CD8-positive, alpha-beta memory T cell (primary cell): ENCODE data around the gene PIAS4. TPM values are rescaled to one million over a fixed set of nuclear protein-coding genes. Genes with fewer than 3 reads are reported as not detected.
"Not testable (repeated sequence)": the region's sequence is repeated elsewhere in the genome, so short reads cannot be mapped to it uniquely, and the experiment has no call there.

Experiments used
- CTCF ChIA-PET: fragments of 350-600 bp; sonication (Branson Sonifier 250); formaldehyde crosslinking; loops from one replicate; lab custom pipeline; 2021; ENCODE audit warnings: antibody characterized with exemption; lab: Charles Lee
- POLR2A ChIA-PET: fragments of 350-600 bp; sonication (Branson Sonifier 250); formaldehyde crosslinking; loops from one replicate; lab custom pipeline; 2021; ENCODE audit warnings: antibody characterized with exemption; lab: Charles Lee
- DNase-seq, 5 donors: peaks; one replicate each; pipeline versions ENCODE4 v3.0.0 to v3.0.0-alpha.2; 2020 to 2022; ENCODE audit warnings: mixed read lengths in 1 of 5
- H3K27ac ChIP-seq: one replicate; pipeline ENCODE4 v1.7.0; 2013; ENCODE audit warnings: low read depth, mild to moderate bottlenecking, low read length, moderate library complexity
- H3K27me3 ChIP-seq: 2 replicates; pipeline ENCODE4 v1.7.0; 2013; ENCODE audit warnings: low read length, mild to moderate bottlenecking; ENCODE audit not compliant: insufficient read depth, poor library complexity, severe bottlenecking
- H3K36me3 ChIP-seq: 2 replicates; pipeline ENCODE4 v1.7.0; 2013; ENCODE audit warnings: mild to moderate bottlenecking, low read length, moderate library complexity; ENCODE audit not compliant: insufficient read depth
- H3K4me1 ChIP-seq: 2 replicates; pipeline ENCODE4 v1.7.0; 2013; ENCODE audit warnings: mild to moderate bottlenecking, low read length, moderate library complexity; ENCODE audit not compliant: insufficient read depth
- H3K4me3 ChIP-seq: 2 replicates; pipeline ENCODE4 v1.7.0; 2013; ENCODE audit warnings: mild to moderate bottlenecking, low read length
- H3K9me3 ChIP-seq: 2 replicates; pipeline ENCODE4 v1.7.0; 2013; ENCODE audit warnings: mild to moderate bottlenecking, low read length
- H3K27ac Mint-ChIP-seq, 8 donors: one replicate each; pipeline ENCODE4 v1.8.0; 2020 to 2021; ENCODE audit warnings: mixed read lengths in 8 of 8, mild to moderate bottlenecking in 6 of 8, inconsistent platforms in 3 of 8, moderate library complexity in 3 of 8
- H3K27me3 Mint-ChIP-seq, 2 donors: one replicate each; pipeline ENCODE4 v1.8.0; 2020 to 2021; ENCODE audit warnings: mixed read lengths in 2 of 2, mild to moderate bottlenecking in 1 of 2, moderate library complexity in 1 of 2
- H3K36me3 Mint-ChIP-seq, 3 donors: one replicate each; pipeline ENCODE4 v1.8.0; 2020 to 2021; ENCODE audit warnings: mixed read lengths in 3 of 3, inconsistent platforms in 1 of 3, mild to moderate bottlenecking in 1 of 3
- H3K4me1 Mint-ChIP-seq, 3 donors: one replicate each; pipeline ENCODE4 v1.8.0; 2020 to 2021; ENCODE audit warnings: mixed read lengths in 3 of 3, inconsistent platforms in 1 of 3, mild to moderate bottlenecking in 1 of 3
- H3K4me3 Mint-ChIP-seq, 7 donors: one replicate each; pipeline ENCODE4 v1.8.0; 2020 to 2021; ENCODE audit warnings: mixed read lengths in 7 of 7, mild to moderate bottlenecking in 6 of 7, moderate library complexity in 4 of 7, inconsistent platforms in 2 of 7
- H3K9me3 Mint-ChIP-seq, 5 donors: one replicate each; pipeline ENCODE4 v1.8.0; 2020 to 2022; ENCODE audit warnings: mixed read lengths in 5 of 5, mild to moderate bottlenecking in 3 of 5, moderate library complexity in 2 of 5, inconsistent platforms in 1 of 5
- polyA plus RNA-seq: library from polyadenylated mRNA; unstranded; fragments of 300-500 nt; fragmentation: Illumina TruSeq; gene quantifications from one replicate; pipeline ENCODE4 v1.2.3, GENCODE V29; 2021
- total RNA-seq, 2 experiments: library from RNA; stranded (reverse); gene quantifications; one replicate each; pipeline ENCODE4 v1.2.3, GENCODE V29; 2021

The PIAS4 gene
- total and polyA plus RNA-seq, 3 experiments from 2014 or later: 6.3 to 33.8 (median 29.1) TPM

DNA sequence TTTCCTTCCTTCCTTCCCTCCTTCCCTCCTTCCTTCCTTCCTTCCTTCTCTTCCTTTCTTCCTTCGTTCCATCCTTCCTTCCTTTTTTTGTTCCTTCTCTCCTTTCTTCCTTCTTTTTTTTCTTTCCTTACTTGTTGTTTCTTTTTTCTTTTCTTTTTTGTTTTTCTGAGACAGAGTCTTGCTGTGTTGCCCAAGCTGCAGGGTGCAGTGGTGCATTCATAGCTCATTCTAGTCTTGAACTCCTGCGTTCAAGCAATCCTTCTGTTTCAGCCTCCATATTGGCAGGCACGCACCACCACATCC is 16.8 kb upstream of the PIAS4 start:
- Histone ChIP-seq H3K4me1 (peaks cover 24% of the 10 kb centered on the region), H3K27ac (no peak overlapping the region), H3K9me3 (no peaks in the 10 kb centered on the region), H3K27me3 (no peaks in the 10 kb centered on the region), H3K4me3 (no peak overlapping the region), H3K36me3 (no peaks in the 10 kb centered on the region)
- peaks cover 0 to 4% of the 10 kb centered on the region in 2 donors for H3K27me3 Mint-ChIP-seq
- peak overlapping the region in 3 of 7 donors; percentile 36 to 72 (median 61) for H3K4me3 Mint-ChIP-seq
- POLR2A ChIA-PET: interaction anchor here (0.5 to 1.2 kb wide), 5 partner anchors 11 to 1252 kb away, joined by 3 to 13 read pairs (median 5); partner anchors contain the start of gene PIAS4
- peaks cover 0 to 2% (median 0%) of the 10 kb centered on the region in 3 donors for H3K36me3 Mint-ChIP-seq
- peaks cover 22 to 29% (median 25%) of the 10 kb centered on the region in 3 donors for H3K4me1 Mint-ChIP-seq
- no peak for DNase-seq
- H3K27ac Mint-ChIP-seq: peak overlapping the region in 2 of 8 donors; percentile 26 to 45
- H3K9me3 Mint-ChIP-seq: no peaks in the 10 kb centered on the region
- CTCF ChIA-PET: interaction anchor here (1.0 to 4.1 kb wide), 4 partner anchors 16 to 149 kb away, joined by 3 to 46 read pairs (median 6); no protein-coding TSS in a partner anchor

DNA sequence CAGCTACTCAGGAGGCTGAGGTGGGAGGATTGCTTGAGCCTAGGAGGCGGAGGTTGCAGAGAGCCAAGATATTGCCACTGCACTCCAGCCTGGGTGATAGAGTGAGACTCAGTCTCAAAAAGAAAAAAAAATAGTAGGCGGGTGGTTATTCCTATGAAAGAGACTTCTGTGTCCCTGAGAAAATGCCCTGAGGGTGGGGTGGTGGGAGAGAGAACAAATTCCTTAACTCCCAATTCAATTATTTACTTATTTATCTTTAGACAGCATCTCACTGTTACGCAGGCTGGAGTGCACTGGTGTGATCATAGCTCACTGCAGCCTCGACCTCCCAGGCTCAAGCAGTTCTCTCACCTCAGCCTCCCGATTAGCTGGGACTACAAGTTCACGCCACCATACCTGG is 11.9 kb upstream of the PIAS4 start:
- H3K27me3 Mint-ChIP-seq: no peaks in the 10 kb centered on the region
- no peak overlapping the region for H3K4me3 Mint-ChIP-seq
- POLR2A ChIA-PET: no interaction called here
- CTCF ChIA-PET: interaction anchor here (1.3 kb wide), 2 partner anchors 12 to 144 kb away, joined by 3 read pairs; partner anchors contain the start of gene PIAS4
- no peak overlapping the region for H3K4me3 ChIP-seq
- no peaks in the 10 kb centered on the region for H3K36me3 Mint-ChIP-seq
- no peaks in the 10 kb centered on the region for H3K9me3 ChIP-seq
- no peak overlapping the region for H3K27ac Mint-ChIP-seq
- peaks cover 0 to 4% (median 3%) of the 10 kb centered on the region in 3 donors for H3K4me1 Mint-ChIP-seq
- no peak overlapping the region for H3K27ac ChIP-seq
- H3K4me1 ChIP-seq: no peaks in the 10 kb centered on the region
- DNase-seq: no peak
- no peaks in the 10 kb centered on the region for H3K9me3 Mint-ChIP-seq
- H3K36me3 ChIP-seq: no peaks in the 10 kb centered on the region
- H3K27me3 ChIP-seq: no peaks in the 10 kb centered on the region

DNA sequence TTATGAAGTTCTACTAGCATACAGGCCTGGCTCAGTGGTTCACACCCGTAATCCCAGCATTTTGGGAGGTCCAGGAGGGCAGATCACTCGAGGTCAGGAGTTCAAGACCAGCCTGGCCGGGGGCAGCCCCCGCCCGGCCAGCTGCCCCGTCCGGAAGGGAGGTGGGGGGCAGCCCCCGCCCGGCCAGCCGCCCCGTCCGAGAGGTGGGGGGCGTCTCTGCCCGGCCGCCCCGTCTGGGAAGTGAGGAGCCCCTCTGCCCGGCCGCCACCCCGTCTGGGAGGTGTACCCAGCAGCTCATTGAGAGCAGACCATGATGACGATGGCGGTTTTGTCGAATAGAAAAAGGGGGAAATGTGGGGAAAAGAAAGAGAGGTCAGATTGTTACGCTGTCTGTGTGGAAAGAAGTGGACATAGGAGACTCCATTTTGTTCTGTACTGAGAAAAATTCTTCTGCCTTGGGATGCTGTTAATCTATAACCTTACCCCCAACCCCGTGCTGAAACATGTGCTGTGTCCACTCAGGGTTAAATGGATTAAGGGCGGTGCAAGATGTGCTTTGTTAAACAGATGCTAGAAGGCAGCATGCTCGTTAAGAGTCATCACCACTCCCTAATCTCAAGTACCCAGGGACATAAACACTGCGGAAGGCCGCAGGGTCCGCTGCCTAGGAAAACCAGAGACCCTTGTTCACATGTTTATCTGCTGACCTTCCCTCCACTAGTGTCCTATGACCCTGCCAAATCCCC is 8.7 kb upstream of the PIAS4 start:
- POLR2A ChIA-PET, H3K4me3 ChIP-seq, H3K4me1 Mint-ChIP-seq, H3K4me1 ChIP-seq, H3K27ac ChIP-seq, H3K36me3 ChIP-seq, H3K4me3 Mint-ChIP-seq, H3K9me3 ChIP-seq, H3K27me3 ChIP-seq, DNase-seq, H3K27me3 Mint-ChIP-seq, H3K27ac Mint-ChIP-seq, H3K36me3 Mint-ChIP-seq, H3K9me3 Mint-ChIP-seq: not testable (repeated sequence)
- CTCF ChIA-PET: interaction anchor here (0.9 kb wide), 1 partner anchor 142 kb away, joined by 4 read pairs; no protein-coding TSS in a partner anchor

DNA sequence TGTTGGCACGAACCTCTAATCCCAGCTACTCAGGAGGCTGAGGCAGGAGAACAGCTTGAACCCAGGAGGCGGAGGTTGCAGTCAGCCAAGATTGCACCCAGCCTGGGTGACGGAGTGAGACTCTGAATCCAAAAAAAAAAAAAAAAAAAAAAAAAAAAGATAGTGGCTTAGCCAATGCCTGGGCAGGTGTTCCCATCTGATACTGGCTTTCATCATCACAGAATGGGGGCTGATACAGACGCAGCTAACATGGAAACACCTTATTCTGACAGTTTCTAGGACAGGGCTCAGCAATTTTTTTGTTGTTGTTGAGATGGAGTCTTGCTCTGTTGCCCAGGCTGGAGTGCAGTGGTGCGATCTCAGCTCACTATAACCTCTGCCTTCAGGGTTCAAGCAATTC is 6.7 kb upstream of the PIAS4 start:
- H3K36me3 Mint-ChIP-seq, H3K36me3 ChIP-seq, H3K4me1 Mint-ChIP-seq, H3K9me3 Mint-ChIP-seq, H3K4me1 ChIP-seq, H3K4me3 ChIP-seq, H3K9me3 ChIP-seq, H3K4me3 Mint-ChIP-seq, H3K27me3 ChIP-seq, H3K27ac Mint-ChIP-seq, H3K27ac ChIP-seq, DNase-seq, H3K27me3 Mint-ChIP-seq: not testable (repeated sequence)
- ChIA-PET POLR2A (interaction anchor here (0.7 kb wide), 1 partner anchor 495 kb away, joined by 7 read pairs; no protein-coding TSS in a partner anchor), CTCF (interaction anchor here (1.0 to 1.5 kb wide), 3 partner anchors 13 to 139 kb away, joined by 4 to 6 read pairs (median 5); no protein-coding TSS in a partner anchor)

DNA sequence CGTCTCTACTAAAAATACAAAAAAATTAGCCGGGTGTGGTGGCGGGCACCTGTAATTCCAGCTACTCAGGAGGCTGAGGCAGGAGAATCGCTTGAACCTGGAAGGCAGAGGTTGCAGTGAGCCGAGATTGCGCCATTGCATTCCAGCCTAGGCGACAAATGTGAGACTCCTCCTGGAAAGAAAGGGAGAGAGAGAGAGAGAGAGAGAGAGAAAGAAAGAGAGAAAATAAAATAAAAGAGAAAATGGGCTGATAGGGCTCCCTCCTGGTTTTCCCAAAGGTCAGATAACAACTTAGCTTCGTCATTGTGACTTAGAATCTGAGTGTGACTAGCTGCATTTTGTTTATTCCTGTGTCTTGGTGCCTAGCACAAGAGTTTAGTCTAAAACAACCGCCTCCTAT is 2.1 kb upstream of the PIAS4 start:
- H3K27ac Mint-ChIP-seq, H3K27ac ChIP-seq, H3K4me3 ChIP-seq, H3K36me3 Mint-ChIP-seq, H3K27me3 Mint-ChIP-seq, H3K9me3 ChIP-seq, POLR2A ChIA-PET, H3K36me3 ChIP-seq, H3K27me3 ChIP-seq, DNase-seq, H3K9me3 Mint-ChIP-seq: not testable (repeated sequence)
- Mint-ChIP-seq H3K4me3 (peak overlapping the region in 3 of 7 donors; percentile 39 to 75 (median 62)), H3K4me1 (peaks cover 16 to 22% (median 18%) of the 10 kb centered on the region in 3 donors)
- CTCF ChIA-PET: interaction anchor here (0.8 to 1.6 kb wide), 4 partner anchors 14 to 135 kb away, joined by 3 to 9 read pairs (median 6); partner anchors contain the start of gene EEF2
- H3K4me1 ChIP-seq: peaks cover 20% of the 10 kb centered on the region

DNA sequence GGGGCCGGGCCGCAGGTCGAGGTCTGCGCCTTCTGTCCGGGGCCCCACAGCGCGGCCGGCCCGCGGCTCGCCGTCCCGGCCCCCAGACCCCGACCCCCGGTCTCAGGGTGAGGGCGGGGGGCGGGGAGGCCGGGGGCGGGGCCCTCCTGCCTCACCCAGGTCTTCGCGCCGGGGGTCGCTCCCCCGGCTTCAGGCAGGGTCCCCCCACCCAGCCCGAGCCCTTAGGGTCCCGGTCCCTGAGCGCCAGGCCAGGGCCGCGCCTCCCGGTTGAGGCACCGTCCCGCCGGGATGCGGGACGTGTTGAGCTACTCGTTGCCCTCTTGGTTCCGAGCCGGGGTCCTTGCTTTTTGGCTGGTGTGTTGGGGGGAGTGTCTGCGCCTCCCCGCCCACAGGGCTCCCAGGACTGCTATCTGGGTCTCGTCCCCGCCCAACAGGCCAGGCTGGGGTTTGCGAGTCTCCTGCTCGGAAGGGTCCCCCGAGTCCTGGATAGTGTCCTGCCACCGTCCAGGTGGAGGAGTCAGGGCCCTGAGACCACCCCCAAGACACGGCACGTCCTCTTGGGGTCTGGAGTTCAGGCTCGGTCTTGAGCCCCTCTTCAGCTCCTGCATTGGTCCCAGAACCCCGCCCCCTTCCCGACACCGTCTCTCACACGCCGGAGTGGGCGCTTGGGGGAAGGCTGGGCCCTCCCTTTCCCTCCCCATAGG is 452 bp downstream of the PIAS4 start:
- Mint-ChIP-seq H3K27ac (peak overlapping the region in 7 of 8 donors; percentile 76 to 89 (median 81)), H3K9me3 (no peaks in the 10 kb centered on the region), H3K27me3 (no peaks in the 10 kb centered on the region), H3K4me3 (peak overlapping the region; percentile 85 to 91 (median 87)), H3K4me1 (peaks cover 20 to 41% (median 27%) of the 10 kb centered on the region in 3 donors), H3K36me3 (peaks cover 0 to 19% (median 0%) of the 10 kb centered on the region in 3 donors)
- no peaks in the 10 kb centered on the region for H3K27me3 ChIP-seq
- no peaks in the 10 kb centered on the region for H3K9me3 ChIP-seq
- CTCF ChIA-PET: interaction anchor here (0.6 to 4.0 kb wide), 6 partner anchors 12 to 132 kb away, joined by 3 to 26 read pairs (median 5); partner anchors contain the start of gene EEF2
- POLR2A ChIA-PET: interaction anchor here (0.6 to 2.2 kb wide), 13 partner anchors 18 to 247 kb away, joined by 3 to 16 read pairs (median 4); partner anchors contain the start of gene ZBTB7A
- peaks cover 28% of the 10 kb centered on the region for H3K4me1 ChIP-seq
- H3K36me3 ChIP-seq: no peaks in the 10 kb centered on the region
- DNase-seq: peak in 1 of 5 donors; percentile 33
- H3K4me3 ChIP-seq: peak overlapping the region; percentile 86
- H3K27ac ChIP-seq: peak overlapping the region; percentile 47

DNA sequence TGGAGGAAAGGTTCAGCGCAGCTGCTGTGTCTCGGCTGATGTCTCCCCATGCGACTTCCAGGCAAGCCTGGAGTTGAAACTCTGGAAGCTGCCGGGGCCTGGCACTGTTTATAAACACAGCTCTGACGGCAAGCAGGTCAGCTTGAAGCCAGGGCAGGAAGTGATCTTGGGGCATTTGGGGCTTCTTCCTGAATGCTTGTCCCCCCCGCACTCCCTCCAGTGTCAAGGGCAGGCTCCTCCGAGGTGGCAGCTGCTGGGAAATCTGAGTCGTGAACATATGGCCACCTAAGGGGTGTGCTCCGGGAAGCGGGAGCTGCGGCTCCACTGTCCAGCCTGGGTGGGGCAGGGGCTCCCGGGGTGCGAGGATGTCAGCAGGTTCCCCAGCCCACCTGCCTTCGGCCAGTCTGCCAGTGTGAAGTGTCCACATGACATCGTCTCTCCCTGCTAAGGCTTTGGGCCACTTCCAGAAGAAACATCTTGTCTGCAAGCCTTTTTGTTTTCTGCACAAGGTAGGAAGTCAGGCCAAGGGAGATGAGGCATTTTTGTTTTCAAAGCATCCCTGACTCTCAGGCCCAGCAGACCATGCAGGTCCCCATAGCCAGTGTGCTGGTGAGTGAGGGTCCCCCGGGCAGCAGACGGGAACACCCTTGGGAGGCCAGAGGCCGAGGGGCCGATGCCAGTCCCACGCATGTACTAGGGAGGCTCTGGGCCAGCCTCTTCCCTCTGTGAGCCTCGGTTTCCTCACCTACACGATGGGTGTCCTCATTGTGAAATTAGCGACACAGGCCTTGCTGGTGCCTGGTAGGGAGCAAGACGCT is 2.7 kb downstream of the PIAS4 start:
- Histone ChIP-seq H3K4me1 (peaks cover 28% of the 10 kb centered on the region), H3K4me3 (no peak overlapping the region), H3K36me3 (no peaks in the 10 kb centered on the region), H3K27ac (no peak overlapping the region), H3K27me3 (no peaks in the 10 kb centered on the region), H3K9me3 (no peaks in the 10 kb centered on the region)
- POLR2A ChIA-PET: no interaction called here
- CTCF ChIA-PET: interaction anchor here (4.0 kb wide), 1 partner anchor 23 kb away, joined by 26 read pairs; no protein-coding TSS in a partner anchor
- Mint-ChIP-seq H3K4me3 (peak overlapping the region in 6 of 7 donors; percentile 15 to 90 (median 68)), H3K9me3 (no peaks in the 10 kb centered on the region), H3K27me3 (no peaks in the 10 kb centered on the region), H3K4me1 (peaks cover 20 to 50% (median 30%) of the 10 kb centered on the region in 3 donors), H3K36me3 (peaks cover 0 to 34% (median 0%) of the 10 kb centered on the region in 3 donors), H3K27ac (peak overlapping the region in 2 of 8 donors; percentile 21 to 76)
- no peak for DNase-seq
